Measurements from ENCODE around the gene RELN. TPM values are rescaled to one million over a fixed set of nuclear protein-coding genes. Genes with fewer than 3 reads are reported as not detected.

RELN gene
- total RNA-seq, 1 experiment from 2014 or later: 0.20 TPM

DNA sequence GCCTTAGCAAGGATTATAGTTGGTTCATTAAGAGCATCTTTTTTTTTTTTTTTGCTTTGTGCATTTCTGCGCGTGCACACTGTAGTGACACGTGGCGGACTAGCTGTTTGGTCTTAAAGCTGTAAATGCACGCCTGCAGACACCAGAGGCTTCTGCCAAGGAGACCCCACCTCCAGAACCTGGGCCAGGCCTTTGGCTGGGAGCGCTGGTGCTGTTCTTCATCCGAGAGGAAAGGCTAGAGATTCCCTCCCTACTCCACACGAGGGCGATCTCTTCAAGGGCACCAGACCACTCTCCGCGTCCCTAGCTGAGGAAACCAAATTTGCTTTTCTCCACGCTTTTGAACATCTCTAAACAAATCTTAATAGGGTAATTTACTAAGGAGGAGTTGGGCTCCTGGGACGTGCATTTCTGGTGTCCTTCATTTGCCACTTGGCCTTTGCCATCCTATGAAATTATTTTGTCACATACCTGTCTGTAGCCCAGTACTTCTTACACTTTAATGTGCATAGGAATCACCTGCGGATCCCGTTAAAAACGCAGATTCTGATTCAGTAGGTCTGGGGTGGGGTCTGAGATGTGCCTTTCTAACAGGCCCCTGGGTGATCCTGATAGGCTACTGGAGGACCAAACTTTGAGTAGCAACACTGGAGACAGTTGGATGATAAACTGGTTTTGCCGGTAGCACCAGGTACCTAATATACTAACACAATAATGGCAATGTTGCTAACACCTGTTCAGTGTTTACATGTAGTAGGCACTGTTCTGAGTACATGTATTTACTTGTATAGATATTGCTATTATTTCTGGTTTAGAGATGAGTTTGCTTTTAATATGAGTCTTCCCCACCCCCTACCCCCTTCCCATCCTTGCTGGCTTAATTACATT is 542.1 kb downstream of the RELN start:
- H3K9me2 ChIP-seq (ENCODE audit: insufficient read depth): no peaks in the 10 kb centered on the region
- H3K36me3 ChIP-seq (ENCODE audit: control insufficient read depth in 1 of 2, insufficient read depth in 2 of 2, low read length in 2 of 2): no peaks in the 10 kb centered on the region
- no peaks in the 10 kb centered on the region for H3K79me2 ChIP-seq (ENCODE audit: insufficient read depth, low read length)
- DNase-seq (ENCODE audit: low read depth, low spot score) (peak; percentile 37), ATAC-seq (peak; percentile 79)
- ChIA-PET RAD21 (ENCODE audit: low non-redundant PET in 1 of 2, low total read pairs in 2 of 2, uncharacterized antibody in 2 of 2, unreplicated experiment in 2 of 2) (interaction anchor here in 1 of 2 experiments (0.7 kb wide), 1 partner anchor 1919 kb away, joined by 3 read pairs; no protein-coding TSS in a partner anchor), POLR2A (no interaction called here), CTCF (interaction anchor here (0.7 kb wide), 1 partner anchor 1431 kb away, joined by 4 read pairs; no protein-coding TSS in a partner anchor)
- no peaks in the 10 kb centered on the region for H4K20me1 ChIP-seq (ENCODE audit: insufficient read depth)
- intact Hi-C loops (cut with micrococcal nuclease): loop anchor here (2.0 kb wide), 1 partner anchor 709 kb away; no protein-coding TSS in a partner anchor
- H3K9me3 ChIP-seq (ENCODE audit: control insufficient read depth in 1 of 2, insufficient read depth in 1 of 2, low read depth in 1 of 2, low read length in 2 of 2): no peaks in the 10 kb centered on the region
- peak overlapping the region; percentile 44 for H3K4me2 ChIP-seq (ENCODE audit: low read length)
- BruUV-seq (replicated peaks): no TSS peak
- peak overlapping the region; percentile 91 for H2AFZ ChIP-seq (ENCODE audit: low read depth, low read length, poor library complexity, severe bottlenecking)
- H3K4me1 ChIP-seq (ENCODE audit: control insufficient read depth in 1 of 2, insufficient read depth in 2 of 2, low read length in 2 of 2): peaks cover 0 to 14% of the 10 kb centered on the region in 2 experiments; a peak in 3 of 4 replicates
- no peak overlapping the region for H3K4me3 ChIP-seq (replicated peaks in 1 of 2; ENCODE audit: low read depth in 1 of 2, low read length in 2 of 2)
- H3K27ac ChIP-seq (ENCODE audit: low read depth, low read length): no peak overlapping the region
- peaks cover 35% of the 10 kb centered on the region for H3K27me3 ChIP-seq (ENCODE audit: insufficient read depth, low read length)
- TF ChIP-seq RAD21 (IDR thresholded peaks at IDR 0.05; ENCODE audit: low read depth) (peak; percentile 82), CEBPB (IDR thresholded peaks at IDR 0.05; ENCODE audit: low read depth) (0 out of 2 replicates have a peak, but pooled peaks have one; percentile 8)
- TF ChIP-seq, protein P1, sequence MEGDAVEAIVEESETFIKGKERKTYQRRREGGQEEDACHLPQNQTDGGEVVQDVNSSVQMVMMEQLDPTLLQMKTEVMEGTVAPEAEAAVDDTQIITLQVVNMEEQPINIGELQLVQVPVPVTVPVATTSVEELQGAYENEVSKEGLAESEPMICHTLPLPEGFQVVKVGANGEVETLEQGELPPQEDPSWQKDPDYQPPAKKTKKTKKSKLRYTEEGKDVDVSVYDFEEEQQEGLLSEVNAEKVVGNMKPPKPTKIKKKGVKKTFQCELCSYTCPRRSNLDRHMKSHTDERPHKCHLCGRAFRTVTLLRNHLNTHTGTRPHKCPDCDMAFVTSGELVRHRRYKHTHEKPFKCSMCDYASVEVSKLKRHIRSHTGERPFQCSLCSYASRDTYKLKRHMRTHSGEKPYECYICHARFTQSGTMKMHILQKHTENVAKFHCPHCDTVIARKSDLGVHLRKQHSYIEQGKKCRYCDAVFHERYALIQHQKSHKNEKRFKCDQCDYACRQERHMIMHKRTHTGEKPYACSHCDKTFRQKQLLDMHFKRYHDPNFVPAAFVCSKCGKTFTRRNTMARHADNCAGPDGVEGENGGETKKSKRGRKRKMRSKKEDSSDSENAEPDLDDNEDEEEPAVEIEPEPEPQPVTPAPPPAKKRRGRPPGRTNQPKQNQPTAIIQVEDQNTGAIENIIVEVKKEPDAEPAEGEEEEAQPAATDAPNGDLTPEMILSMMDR (IDR thresholded peaks at IDR 0.05 in 2 of 3, conservative IDR thresholded peaks at IDR 0.05 in 1 of 3; ENCODE audit: borderline replicate concordance in 1 of 3, insufficient read depth in 1 of 3, low read depth in 2 of 3, low read length in 2 of 3): peak; percentile 41 to 87 (median 80)
- TF ChIP-seq, protein P2, sequence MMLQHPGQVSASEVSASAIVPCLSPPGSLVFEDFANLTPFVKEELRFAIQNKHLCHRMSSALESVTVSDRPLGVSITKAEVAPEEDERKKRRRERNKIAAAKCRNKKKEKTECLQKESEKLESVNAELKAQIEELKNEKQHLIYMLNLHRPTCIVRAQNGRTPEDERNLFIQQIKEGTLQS (IDR thresholded peaks at IDR 0.05): no peak
- no peak overlapping the region for H3K9ac ChIP-seq (ENCODE audit: low read length)

Measured in HCT116 (cell line).